ENCODE measurements around the gene EFCAB6.
"Not testable (repeated sequence)": the region's sequence is repeated elsewhere in the genome, so short reads cannot be mapped to it uniquely, and the experiment has no call there.

Gene EFCAB6

DNA sequence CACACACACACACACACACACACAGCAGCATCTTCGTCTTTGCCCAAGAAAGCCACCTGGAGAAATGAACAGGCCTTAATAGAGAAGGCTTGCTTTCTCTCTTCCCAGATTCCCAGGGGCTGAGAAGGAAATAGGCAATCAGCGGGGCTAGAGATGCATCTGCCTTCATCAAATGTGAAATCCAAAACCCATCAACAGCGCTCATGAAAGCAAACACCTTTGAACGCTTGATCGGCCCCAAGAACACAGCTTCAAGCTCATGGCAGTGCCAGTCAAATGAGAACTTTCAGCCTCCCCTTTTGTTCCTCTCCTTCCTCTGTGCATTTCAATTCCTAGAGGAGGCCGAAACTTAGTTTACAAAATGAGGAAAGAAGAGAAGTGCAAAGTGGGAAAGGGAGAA is 122.7 kb downstream of the EFCAB6 start:
- no peak for DNase-seq

DNA sequence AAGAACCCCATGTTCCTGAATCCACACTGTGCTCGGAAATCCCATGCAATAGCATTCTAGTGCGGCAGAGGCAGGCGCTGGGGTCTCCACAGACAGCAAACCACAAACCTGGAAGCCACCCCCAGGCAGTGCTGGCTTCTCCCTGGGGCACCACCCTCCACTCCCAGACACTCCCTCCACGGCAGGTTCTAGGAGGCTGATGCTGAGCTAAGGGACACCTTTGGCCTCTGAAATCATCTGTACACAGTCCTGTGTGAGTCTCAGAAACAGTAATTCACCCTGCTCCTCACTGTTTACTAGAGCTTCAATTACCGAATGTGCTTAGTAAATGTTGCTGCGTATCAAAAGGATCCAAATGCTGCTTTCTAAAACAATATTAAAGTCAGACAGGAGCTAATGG is 129.3 kb downstream of the EFCAB6 start:
- no peak for DNase-seq

DNA sequence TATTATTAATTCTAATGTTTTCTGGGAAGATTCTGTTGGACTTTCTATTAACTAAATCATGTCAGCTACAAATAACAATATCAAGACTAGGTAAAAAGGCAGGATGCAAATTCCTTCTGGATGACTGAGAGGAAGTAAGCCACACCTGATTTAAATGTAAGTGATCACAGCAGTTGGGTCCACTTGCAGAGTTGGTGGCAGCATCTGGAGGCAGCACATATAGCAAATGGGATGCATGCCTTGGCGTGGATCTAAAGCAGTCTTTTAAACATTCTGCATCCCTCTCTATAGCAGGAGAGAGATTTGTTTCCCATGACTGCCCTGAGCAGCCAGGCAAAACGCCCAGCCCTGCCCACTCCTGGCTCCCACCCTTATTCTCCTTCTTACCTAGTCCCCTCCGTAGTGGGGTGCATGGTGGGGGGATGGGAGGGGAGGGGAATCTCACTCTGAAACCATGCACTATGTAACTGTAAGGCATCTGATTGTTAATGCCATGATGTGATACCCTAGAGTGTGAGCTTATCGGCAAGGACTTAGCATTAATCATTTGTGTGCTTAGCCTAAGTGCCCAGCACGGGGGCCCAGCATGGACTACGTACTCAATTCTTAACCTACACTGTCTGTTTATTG is 130.3 kb downstream of the EFCAB6 start:
- no peak for DNase-seq

DNA sequence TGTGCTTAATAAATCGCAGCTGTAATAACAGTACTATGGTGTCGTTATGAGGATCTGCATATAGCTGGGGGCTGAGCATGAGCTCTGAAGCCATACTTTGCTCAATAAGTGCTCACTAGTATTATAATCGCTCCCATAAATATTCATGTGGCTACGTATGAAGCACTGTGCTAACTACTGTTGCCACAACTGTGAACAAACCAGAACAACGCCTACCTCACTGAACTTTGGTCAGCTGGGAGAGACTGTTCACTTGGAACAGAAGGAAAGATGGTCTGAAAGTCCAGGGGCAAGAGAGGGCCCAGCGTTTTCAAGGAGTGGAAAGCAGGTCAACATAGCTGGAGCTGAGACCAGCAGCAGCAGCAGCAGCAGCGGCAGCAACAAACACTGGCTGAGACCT is 141.6 kb downstream of the EFCAB6 start:
- DNase-seq = no peak

DNA sequence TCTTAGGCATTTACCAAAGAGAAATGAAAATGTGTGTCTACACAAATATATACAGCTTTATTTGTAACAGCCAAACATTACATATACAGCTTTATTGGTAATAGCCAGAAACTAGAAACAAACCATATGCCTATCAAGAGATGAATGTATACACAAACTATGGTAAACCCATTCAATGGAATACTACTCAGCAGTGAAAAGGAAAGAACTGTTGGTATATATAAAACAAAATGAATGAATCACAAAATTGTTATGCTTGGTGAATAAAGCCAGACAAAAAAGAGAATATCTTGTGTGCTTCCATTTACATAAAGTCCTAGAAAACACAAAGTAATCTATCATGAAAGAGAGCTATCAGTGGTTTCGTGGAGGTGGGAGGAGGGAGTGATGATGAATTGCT is 142.9 kb downstream of the EFCAB6 start:
- DNase-seq = no peak

DNA sequence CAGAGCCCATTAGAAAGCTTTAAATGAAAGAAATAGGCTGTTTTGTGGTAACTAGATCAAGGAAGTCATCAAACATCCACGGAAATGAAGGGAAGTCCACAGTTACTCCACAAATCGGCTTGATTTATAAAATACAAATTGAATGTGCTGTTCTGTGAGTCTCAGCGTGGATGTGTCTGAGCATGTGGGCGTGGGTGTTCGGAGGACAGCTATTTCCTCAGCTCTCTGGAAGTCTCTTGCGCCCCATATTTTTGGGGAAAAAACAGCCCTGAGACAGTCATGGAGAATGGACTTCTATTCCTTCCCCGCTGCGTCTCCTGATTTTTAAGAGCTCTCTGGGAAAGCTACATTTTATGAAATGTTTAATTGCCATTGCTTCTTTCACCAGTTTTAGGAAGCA is 144.4 kb downstream of the EFCAB6 start:
- DNase-seq = no peak

DNA sequence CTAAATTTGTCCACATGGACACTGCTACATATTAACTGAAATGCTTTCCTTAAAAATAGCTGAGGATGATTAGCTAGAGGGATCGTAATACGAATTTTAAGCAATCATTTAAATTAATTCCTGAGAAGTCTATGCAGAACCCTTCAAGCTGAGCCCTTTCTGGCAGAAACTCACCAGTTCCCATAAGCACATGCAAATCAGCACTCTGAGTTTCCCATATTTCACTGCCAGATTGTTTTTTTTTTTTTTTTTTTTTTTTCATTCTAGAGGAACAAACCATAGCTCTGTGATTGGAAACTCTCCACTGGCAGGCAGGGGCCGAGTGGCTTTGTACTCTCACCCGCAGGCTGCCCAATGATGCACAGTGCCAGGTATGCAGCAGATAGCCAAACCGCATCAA is 145.6 kb downstream of the EFCAB6 start:
- DNase-seq = no peak

DNA sequence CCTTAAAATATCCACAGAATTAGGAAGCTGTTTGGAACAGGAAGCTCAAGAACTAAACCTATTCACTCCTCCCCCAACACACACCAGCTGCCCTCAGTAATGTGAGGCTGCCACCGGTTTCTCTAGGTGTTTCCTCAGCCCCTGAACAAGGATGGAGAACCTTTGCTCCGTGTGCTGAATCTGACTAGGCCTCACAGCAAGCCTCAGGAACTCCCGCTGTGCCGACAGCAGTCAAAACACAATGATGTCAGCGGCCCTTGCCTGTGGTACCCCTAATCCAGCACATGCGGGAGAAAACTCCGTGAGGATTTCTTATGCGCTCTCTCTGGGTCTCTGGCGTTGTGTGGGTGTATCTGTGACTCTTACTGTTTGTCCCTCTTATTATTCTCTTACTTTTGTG is 153.3 kb downstream of the EFCAB6 start:
- DNase-seq = no peak

DNA sequence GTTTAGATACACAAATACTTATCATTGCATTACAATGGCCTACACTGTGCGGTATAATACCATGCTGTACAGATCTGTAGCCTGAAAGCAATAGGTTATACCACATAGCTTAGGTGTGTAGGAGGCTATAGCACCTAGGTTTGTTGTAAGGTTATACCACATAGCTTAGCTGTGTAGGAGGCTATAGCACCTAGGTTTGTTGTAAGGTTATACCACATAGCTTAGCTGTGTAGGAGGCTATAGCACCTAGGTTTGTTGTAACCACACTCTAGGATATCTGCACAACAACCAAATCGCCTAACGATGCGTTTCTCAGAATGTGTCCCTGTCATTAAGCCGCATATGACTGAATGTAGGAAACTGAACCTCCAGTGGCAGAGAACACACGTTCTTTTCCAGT is 155.5 kb downstream of the EFCAB6 start:
- DNase-seq = not testable (repeated sequence)

DNA sequence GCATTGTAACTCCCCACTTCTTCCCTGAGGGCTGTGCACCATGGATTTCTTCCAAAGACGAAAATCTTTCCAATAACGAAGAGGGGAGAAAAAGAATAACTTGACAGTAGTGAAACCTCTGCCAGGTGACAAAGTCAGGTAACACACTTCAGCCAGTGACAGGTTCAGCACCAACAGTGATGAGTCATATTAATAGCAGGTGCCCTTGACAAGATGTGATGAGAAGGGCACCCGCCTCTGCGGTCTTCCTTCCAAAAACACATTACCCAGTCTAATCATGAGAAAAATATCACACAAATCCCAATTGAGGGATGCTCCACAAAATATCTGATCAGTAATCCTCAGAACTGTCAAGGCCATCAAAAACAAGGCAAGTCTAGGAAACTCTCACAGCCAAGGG is 157.8 kb downstream of the EFCAB6 start:
- DNase-seq = no peak

DNA sequence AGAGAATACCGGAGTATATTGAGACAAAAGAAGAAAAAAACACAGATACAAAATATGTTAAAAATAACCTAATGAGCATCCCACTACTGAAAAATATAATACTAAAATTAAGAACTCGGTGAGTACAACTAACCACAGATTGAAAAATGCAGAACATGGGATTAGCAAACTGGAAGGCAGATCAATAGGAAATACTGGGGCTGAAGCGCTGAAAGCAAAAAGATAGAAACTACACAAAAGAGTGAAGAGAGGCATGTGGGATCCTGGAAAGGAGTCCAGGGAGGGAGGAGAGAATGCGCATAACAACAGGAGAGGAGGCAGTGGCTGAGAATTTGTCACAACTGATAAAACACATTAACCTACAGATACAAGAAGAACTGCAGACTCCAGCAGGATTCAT is 159.3 kb downstream of the EFCAB6 start:
- no peak for DNase-seq

DNA sequence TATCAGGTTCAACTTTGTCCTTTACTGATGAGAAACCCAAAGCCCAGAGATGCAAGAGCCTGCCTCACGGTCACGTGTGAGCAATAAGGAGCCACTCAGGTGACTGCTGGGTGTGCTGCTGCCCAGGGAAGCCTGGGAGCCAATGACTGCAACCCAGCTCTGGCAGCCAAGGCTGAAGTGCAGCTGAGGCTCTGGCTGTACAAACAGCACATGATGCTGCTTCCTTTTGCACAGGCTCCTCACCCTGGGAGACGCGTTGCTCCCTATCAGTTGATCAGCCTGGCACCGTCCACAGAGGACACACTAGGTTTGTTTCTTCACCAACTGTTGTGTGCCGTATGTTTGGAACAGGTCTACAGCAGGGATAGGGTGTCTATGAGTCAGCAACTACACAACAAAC is 168.7 kb downstream of the EFCAB6 start:
- DNase-seq = no peak

DNA sequence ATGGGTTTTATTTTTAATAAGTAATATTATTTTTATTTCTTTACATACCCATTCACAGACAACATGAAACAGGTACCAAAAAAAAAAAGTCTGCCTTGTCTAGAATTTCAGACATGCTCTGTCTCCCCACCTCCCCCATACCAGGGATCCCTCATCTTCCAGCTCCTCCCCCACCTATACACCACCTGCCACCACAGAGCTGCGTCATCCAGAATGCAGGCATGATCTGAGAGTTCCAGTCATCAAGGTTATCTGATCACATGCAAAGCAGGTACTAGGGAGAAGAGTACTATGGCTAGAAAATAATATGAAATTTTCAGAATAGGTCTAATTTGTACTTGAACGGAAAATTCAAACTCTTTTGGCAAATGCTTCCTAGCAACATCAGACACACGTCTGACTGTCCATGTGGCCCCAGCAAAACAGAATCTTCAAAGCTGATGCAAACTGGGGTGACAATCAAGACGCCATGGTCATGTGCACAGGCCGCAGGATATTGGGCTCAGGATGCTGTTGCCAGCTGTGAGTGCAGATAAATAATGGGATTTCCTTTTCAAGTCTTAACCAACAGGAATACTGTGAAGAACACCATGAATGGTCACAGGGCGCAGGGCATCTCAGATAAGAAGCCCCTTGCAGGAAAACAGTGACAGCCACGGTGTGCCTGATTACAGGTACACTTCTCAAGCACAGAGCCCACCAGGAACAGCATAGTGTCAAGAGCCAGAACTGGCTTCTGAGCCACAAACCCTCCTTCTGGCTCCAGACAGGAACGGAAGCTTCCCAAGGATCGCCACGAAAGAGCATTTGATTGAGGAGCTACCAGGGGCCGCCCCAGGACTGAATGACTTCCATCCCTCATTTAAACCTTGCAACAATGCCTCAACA is 169.5 kb downstream of the EFCAB6 start:
- DNase-seq = no peak

DNA sequence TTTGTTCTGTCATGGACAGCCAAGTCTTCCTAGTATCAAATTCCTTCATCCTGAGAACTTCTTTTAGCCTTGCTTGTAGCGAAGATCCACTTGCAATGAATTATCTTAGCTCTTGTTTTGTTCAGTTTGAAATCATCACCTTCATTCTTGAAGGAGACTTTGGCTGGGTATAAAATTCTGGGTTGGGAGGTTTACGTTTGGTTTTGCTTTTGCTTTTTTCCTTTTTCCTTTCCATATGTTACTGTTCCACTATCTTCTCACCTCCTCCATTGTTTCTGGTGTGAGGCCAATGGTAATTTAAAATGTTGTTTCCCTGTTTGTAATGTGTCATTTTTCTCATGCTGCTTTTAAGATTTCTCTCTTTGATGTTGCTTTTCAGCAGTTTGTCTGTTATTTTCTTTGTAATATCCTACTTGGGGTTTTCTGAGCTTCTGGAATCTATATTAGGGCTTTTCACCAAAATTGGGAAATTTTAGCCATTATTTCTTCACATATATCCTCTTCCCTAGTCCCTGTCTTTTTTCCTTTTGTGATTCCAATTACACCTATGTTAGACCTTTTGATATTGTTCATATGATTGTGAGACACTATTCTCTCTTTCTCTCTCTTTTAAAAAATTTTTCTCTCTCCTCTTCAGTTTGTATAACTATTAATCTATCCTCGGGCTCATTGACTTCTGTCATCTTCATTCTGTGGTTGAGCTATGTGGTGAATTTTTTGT is 172.7 kb downstream of the EFCAB6 start:
- DNase-seq = no peak

DNA sequence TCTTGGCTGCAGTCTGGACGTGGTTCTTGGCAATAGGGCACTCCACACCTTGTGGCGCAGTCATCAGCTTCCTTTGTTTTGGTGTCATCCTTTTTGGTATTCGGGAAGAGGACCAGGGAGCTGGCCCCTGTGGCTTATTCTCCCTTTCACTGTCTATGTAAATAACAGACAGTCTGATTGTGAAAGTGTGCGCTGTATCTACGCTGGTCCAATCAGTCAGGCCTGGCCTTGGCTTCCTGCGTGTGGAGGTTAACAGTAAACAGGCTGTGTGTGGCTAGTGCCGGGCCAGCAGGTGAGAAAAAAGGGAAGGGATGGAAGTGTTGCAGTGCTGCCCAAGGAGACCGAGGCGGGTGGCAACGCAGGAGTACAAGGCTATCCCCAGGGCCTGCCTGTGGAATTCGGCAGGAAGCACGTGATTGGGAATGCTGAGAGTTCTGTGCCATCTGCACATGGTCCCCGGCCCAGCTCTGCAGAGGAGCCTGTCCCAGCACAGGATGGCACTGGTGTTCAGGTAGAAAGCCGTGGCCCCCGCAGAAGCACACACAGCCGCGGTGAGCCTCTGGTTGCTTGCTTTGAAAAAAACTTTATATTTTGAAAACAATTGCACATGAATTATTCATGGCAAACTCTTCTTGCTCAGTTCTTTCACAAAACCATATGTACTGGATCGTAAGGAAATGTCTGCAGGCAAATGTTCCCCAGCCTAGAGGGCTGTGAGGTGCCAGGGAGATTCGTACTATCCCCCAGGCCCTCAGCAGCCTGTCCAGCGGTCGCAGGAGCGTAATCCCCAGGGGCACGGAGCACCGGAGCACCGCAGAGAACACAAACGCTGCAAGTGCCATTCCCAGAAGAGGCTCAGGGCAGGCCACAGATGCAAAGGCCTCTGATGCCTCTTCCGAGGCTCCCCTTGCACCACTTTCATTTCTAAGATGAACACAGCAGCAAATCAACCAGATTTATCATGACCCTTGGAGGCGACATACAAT is 174.5 kb downstream of the EFCAB6 start:
- no peak for DNase-seq

DNA sequence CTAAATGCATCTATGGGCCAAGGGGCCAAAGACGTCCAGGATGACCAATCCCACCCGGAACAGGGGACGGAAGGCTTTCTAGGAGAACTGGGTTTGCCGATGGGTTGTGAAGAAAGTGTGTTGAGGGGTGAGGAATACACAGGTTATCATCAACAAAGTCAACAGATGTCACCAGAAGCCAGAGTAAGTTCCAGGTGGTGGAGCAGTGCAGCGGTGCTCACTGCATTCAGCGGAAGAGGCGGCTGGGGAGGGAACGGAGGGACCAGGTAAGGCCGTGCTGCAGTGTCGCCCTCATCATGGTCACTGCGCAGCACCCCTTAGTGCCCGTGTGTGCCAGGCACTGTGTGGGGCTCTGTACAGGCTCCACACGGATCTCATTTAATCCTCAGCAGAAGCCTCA is 176.0 kb downstream of the EFCAB6 start:
- DNase-seq = no peak

DNA sequence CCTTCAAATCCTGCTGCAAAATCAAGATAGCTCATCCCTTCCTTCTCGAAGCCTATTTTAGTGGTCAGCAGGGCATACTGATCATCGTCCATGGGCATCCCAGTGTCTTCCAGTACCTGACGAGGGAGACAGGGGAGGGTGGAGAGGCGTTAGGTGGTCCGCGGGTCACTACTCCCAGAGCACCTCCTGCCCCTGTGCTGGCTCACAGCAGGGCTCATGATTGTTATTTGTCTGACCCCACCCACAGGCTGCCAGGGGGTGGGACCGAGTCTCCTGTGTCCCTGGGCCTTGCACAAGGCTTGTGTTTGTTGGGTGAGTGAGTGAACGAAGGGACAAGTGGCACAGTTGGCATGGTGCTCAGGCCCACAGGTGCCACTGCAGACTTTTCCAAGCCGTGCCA is 177.0 kb downstream of the EFCAB6 start:
- no peak for DNase-seq

DNA sequence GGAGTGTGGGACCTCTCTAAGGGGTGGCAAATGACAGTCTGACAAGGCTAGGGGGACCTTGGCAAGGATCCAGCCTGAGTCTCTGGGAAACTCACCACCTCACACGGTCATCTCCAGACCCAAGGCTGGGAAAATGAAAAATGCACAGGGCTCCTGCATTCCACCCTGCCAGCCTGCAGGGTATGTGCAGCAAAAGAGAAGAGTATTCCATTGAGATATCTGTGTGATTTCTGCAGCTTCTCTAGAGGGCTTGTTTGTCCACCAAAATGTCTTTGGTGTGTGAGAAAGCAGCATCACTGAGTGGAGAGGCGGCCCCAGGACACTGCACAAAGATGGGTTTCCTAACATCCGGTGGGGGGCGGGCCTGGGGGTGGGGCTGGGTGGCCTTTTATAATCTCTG is 177.8 kb downstream of the EFCAB6 start:
- DNase-seq = no peak

DNA sequence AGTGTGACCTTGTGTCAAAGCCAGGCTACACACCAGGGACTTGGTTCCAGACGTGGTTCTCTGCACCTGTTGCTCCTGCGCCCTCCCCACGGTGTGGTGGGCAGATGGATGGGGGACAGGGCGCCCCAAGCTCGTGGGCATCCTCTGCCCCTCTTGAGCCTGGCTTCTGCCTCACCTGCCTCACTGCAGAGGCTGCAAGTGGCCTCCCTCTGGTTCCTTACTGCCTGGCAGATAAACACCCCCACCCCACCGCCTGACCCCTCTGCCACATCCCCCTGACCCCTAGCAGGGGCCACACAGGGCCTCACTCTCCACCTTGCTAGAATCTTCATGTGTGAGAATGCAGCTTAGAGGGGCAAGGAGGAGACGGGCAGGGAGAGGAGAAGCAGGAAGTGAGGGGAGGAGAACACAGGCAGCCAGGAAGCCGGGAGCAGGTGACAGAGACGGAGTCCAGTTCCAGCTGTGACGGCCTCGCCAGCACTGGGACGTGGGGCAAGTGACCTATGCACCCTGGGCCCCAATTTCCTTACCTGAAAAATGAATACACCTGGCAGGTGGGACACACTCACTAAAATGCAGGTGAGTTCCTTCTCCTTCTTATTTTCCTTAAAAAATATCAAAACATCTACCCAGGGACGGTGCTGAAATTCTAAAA is 178.3 kb downstream of the EFCAB6 start:
- no peak for DNase-seq

DNA sequence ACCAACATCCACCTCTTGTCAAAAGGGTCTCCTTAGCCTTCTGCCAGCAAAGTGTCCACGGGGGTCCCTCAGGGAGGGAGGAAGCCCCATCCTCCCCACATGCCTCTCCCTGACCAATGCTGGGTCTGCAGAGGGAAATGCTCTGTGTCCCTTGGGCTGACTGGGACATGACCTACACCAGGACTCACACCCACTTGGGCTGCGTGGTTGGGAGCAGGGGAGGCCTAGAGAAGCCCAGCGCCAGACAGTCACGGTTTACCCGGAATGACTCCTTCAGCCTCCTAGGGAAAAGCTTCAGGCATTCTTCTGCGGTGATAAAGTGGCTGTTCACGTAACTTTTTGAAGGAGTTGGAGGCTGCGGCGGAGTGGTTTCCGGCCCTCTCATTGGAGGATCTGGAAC is 180.3 kb downstream of the EFCAB6 start:
- DNase-seq = no peak

DNA sequence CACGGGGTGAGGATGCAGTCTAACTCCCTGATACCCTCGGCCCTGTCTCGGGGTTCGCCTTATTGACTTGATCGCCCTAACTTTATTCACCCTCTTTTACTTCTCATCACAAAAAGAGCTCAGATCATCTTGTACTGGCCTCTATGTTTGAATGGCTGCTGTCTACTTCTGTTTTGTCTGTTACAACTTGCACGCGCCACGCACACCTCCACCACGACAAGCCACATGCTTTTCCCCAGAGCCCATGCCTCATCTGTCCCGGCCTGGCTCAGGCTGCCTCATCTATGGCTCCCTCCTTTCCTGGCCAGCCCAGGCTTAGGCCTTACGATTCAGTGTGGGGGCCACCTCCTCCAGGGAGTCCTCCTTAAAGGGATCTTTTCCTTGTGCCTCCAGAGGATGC is 180.9 kb downstream of the EFCAB6 start:
- no peak for DNase-seq

DNA sequence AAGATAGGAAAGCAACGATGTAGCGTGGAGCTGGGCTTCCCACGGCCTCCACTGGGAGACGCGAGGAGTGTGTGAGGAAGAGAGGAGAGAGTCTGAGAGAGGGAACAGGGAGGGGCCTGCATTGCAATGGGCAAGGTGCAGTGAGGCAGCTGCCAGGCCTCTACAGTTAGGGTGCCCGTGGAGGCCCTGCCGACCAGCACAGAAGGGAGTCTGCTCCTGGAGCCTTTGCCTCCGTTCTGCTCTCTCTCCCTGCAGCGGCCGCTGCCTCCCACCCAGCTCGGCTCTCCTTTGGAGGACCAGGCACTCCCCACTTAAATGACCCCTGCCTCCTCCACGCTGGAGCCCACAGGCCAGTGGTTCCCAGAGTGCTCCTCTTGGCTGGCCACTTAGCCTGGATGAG is 181.7 kb downstream of the EFCAB6 start:
- DNase-seq = no peak

All from kidney glomerular epithelial cell (primary cell).